DMS79 (cell line): ENCODE data around the gene DTNB.

Experiments
- DNase-seq: peaks from one replicate; lab custom pipeline; 2025; lab: John Stamatoyannopoulos, UW

Gene DTNB

GRCh38 chr2:25460261-25460905, 213.0 kb downstream of the DTNB start:
- no peak for DNase-seq

- no peak for DNase-seq
Measured at GRCh38 chr2:25454824-25455611, 218.4 kb downstream of the DTNB start.

GRCh38 chr2:25453199-25453905, 220.0 kb downstream of the DTNB start:
- no peak for DNase-seq

- DNase-seq = no peak
Measured at GRCh38 chr2:25448808-25449207, 224.6 kb downstream of the DTNB start.

- DNase-seq = no peak
Measured at GRCh38 chr2:25447018-25447417, 226.4 kb downstream of the DTNB start.

- DNase-seq = no peak
Measured at GRCh38 chr2:25446122-25446521, 227.3 kb downstream of the DTNB start.

- DNase-seq = no peak
Measured at GRCh38 chr2:25445464-25445863, 227.9 kb downstream of the DTNB start.

GRCh38 chr2:25444608-25445270, 228.6 kb downstream of the DTNB start:
- no peak for DNase-seq

GRCh38 chr2:25443766-25444165, 229.6 kb downstream of the DTNB start:
- DNase-seq = no peak

- no peak for DNase-seq
Measured at GRCh38 chr2:25441353-25441752, 232.0 kb downstream of the DTNB start.

GRCh38 chr2:25438793-25439192, 234.6 kb downstream of the DTNB start:
- no peak for DNase-seq

GRCh38 chr2:25437881-25438662, 235.3 kb downstream of the DTNB start:
- DNase-seq = peak; percentile 84

GRCh38 chr2:25435421-25435820, 238.0 kb downstream of the DTNB start:
- DNase-seq = no peak

GRCh38 chr2:25431604-25432003, 241.8 kb downstream of the DTNB start:
- no peak for DNase-seq

- no peak for DNase-seq
Measured at GRCh38 chr2:25430556-25430955, 242.8 kb downstream of the DTNB start.

GRCh38 chr2:25426326-25426725, 247.1 kb downstream of the DTNB start:
- no peak for DNase-seq

- DNase-seq = no peak
Measured at GRCh38 chr2:25424426-25425028, 248.8 kb downstream of the DTNB start.

GRCh38 chr2:25421820-25422411, 251.5 kb downstream of the DTNB start:
- DNase-seq = no peak

- no peak for DNase-seq
Measured at GRCh38 chr2:25421289-25421688, 252.1 kb downstream of the DTNB start.

GRCh38 chr2:25420820-25421237, 252.5 kb downstream of the DTNB start:
- no peak for DNase-seq
